Activated CD8-positive, alpha-beta T cell treated with anti-CD3 and anti-CD28 coated beads, Interleukin-2, amount 10 ng/mL, durations not matched to agents 7 days and 5 days (primary cell): ENCODE results near the gene TGFB1I1. TPM values are rescaled to one million over a fixed set of nuclear protein-coding genes. Genes with fewer than 3 reads are reported as not detected.
A peak's percentile ranks its signal among the peaks of the same experiment; 100 is the strongest.

Source experiments
- ATAC-seq: fragments of 150-1000 bp; cut with Tn5 transposase; one replicate; pipeline ENCODE4 v1.10.0; 2021; ENCODE audit warnings: moderate library complexity
- CTCF ChIA-PET: fragments of 350-600 bp; sonication (Branson Sonifier 250); formaldehyde crosslinking; loops from one replicate; lab custom pipeline; 2021; ENCODE audit warnings: antibody characterized with exemption; lab: Charles Lee
- POLR2A ChIA-PET: fragments of 350-600 bp; sonication (Branson Sonifier 250); formaldehyde crosslinking; loops from one replicate; lab custom pipeline; 2021; ENCODE audit warnings: antibody characterized with exemption; lab: Charles Lee
- DNase-seq: peaks from one replicate; pipeline ENCODE4 v3.0.0-alpha.2; 2020
- H3K27ac Mint-ChIP-seq: one replicate; pipeline ENCODE4 v1.8.0; 2021; ENCODE audit warnings: mild to moderate bottlenecking, mixed read lengths
- H3K27me3 Mint-ChIP-seq: one replicate; pipeline ENCODE4 v1.8.0; 2021; ENCODE audit warnings: low read depth, mixed read lengths
- H3K36me3 Mint-ChIP-seq: one replicate; pipeline ENCODE4 v1.8.0; 2021; ENCODE audit warnings: low read depth, mixed read lengths
- H3K4me1 Mint-ChIP-seq: one replicate; pipeline ENCODE4 v1.8.0; 2021; ENCODE audit warnings: low read depth, mixed read lengths
- H3K4me3 Mint-ChIP-seq: one replicate; pipeline ENCODE4 v1.8.0; 2021; ENCODE audit warnings: mild to moderate bottlenecking, mixed read lengths
- H3K9me3 Mint-ChIP-seq: one replicate; pipeline ENCODE4 v1.8.0; 2022; ENCODE audit warnings: mixed read lengths; ENCODE audit not compliant: insufficient read depth
- total RNA-seq, 2 experiments: library from RNA; stranded (reverse); gene quantifications; one replicate each; pipeline ENCODE4 v1.2.3, GENCODE V29; 2021

The TGFB1I1 gene
- total RNA-seq, 2 experiments from 2014 or later, result 0.83 to 0.92 TPM

GRCh38 chr16:31452631-31453106 is 19.3 kb upstream of the TGFB1I1 start:
- DNase-seq (no peak), ATAC-seq (no peak)
- H3K4me3 Mint-ChIP-seq, result no peak overlapping the region
- H3K36me3 Mint-ChIP-seq, result peaks cover 22% of the 10 kb centered on the region
- no peaks in the 10 kb centered on the region for H3K9me3 Mint-ChIP-seq
- POLR2A ChIA-PET, result no interaction called here
- H3K27ac Mint-ChIP-seq, result no peak overlapping the region
- no peaks in the 10 kb centered on the region for H3K27me3 Mint-ChIP-seq
- CTCF ChIA-PET, result interaction anchor here (1.4 to 2.8 kb wide), 4 partner anchors 8 to 417 kb away, joined by 3 to 12 read pairs (median 9); partner anchors contain the start of gene ZNF843
- peaks cover 49% of the 10 kb centered on the region for H3K4me1 Mint-ChIP-seq

GRCh38 chr16:31453255-31454204 is 18.4 kb upstream of the TGFB1I1 start:
- ChIA-PET POLR2A (interaction anchor here (0.6 kb wide), 1 partner anchor 9 kb away, joined by 4 read pairs; no protein-coding TSS in a partner anchor), CTCF (interaction anchor here (1.4 to 2.8 kb wide), 3 partner anchors 71 to 416 kb away, joined by 3 to 12 read pairs (median 3); no protein-coding TSS in a partner anchor)
- no peak for ATAC-seq
- H3K36me3 Mint-ChIP-seq, result peaks cover 28% of the 10 kb centered on the region
- H3K9me3 Mint-ChIP-seq, result no peaks in the 10 kb centered on the region
- H3K27me3 Mint-ChIP-seq, result no peaks in the 10 kb centered on the region
- H3K27ac Mint-ChIP-seq, result no peak overlapping the region
- H3K4me1 Mint-ChIP-seq, result peaks cover 56% of the 10 kb centered on the region
- H3K4me3 Mint-ChIP-seq, result no peak overlapping the region
- DNase-seq, result no peak

DNA sequence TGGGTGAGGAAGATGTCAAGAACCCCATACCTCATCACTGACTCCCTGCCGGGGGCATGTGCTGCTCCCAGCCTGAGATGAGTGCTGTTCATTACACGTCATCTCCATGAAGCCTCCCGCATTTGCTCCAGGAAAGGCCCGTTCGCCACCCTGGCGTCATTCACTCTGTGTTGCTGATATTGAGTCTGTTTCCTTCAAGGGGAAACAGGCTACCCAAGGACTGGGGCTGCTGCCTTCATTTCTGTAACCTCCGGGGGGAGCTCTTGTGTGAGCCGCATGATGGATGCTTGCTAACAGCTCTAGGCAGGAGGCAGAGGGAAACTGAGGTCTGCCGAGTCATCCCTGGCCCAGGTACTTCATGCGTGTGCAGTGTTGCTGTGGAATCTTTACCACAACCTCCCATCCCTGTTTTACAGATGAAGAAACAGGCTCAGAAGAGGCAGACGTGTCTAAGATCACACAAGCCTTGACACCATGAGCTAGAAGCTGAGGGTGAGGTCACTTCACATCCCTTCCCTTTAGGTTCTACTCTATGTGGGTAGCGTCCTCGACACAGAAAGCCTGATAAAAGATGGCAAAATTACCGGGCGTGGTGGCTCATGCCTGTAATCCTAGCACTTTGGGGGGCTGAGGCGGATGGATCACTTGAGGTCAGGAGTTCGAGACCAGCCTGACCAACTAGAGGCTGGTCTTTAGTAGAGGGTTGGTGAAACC is 16.2 kb upstream of the TGFB1I1 start:
- Mint-ChIP-seq H3K4me3 (peak overlapping the region; percentile 36), H3K36me3 (peaks cover 31% of the 10 kb centered on the region), H3K27me3 (no peaks in the 10 kb centered on the region), H3K4me1 (peaks cover 61% of the 10 kb centered on the region), H3K27ac (peak overlapping the region; percentile 66), H3K9me3 (no peaks in the 10 kb centered on the region)
- ATAC-seq (no peak), DNase-seq (peak; percentile 55)
- ChIA-PET POLR2A (interaction anchor here (0.7 to 1.3 kb wide), 3 partner anchors 257 to 422 kb away, joined by 3 to 4 read pairs (median 3); partner anchors contain the start of gene ZNF267), CTCF (interaction anchor here (0.6 to 7.1 kb wide), 14 partner anchors 11 to 470 kb away, joined by 3 to 76 read pairs (median 5); partner anchors contain the start of gene ZNF843)

- peaks cover 57% of the 10 kb centered on the region for H3K4me1 Mint-ChIP-seq
- ChIA-PET CTCF (interaction anchor here (0.7 to 7.1 kb wide), 8 partner anchors 14 to 471 kb away, joined by 3 to 76 read pairs (median 6); partner anchors contain the start of genes ZNF267 and ZNF843), POLR2A (interaction anchor here (1.2 to 2.9 kb wide), 3 partner anchors 18 to 272 kb away, joined by 3 to 13 read pairs (median 4); partner anchors contain the start of gene RUSF1)
- peak overlapping the region; percentile 91 for H3K4me3 Mint-ChIP-seq
- H3K27ac Mint-ChIP-seq, result peak overlapping the region; percentile 20
- H3K27me3 Mint-ChIP-seq, result no peaks in the 10 kb centered on the region
- peaks cover 34% of the 10 kb centered on the region for H3K36me3 Mint-ChIP-seq
- DNase-seq, result no peak
- ATAC-seq, result no peak
- no peaks in the 10 kb centered on the region for H3K9me3 Mint-ChIP-seq
Measured at GRCh38 chr16:31456988-31457360, 15.0 kb upstream of the TGFB1I1 start.

DNA sequence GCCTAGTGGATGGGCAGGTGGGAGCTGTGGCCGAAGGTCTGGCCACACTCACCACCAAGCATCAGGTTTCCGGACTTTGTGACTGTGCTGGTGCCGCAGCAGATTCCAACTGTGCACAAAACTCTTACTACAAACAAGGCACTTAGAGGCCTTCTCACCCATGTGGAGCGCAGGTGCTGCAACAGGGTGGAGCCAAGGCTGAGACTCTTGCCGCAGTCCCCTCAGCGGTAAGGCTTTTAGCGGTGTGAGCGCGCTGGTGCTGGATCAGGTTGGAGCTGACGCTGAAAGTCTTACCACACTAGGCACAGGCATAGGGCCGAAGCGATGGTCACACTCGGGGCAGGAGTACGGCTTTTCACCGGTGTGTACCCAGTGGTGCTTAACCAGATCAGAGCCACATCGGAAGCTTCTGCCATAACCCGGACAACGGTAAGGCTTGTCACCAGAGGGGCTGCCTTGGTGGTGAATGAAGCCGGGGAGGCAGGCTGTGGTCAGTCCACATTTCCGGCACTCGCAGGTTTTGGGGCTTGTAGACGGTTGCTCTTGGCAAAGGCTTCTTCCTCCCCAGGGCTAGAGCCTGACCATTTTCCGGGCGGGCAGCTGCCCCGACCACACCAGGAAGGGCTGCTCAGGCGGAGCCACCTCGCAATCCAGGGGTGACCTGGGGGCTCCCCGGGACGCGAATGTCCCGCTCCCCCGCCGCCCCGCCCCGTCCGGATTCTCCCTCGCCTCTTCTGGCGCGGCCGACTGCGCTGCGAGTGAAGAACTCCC is 13.7 kb upstream of the TGFB1I1 start:
- Mint-ChIP-seq H3K36me3 (peaks cover 39% of the 10 kb centered on the region), H3K4me1 (peaks cover 52% of the 10 kb centered on the region), H3K4me3 (peak overlapping the region; percentile 91), H3K27ac (peak overlapping the region; percentile 99), H3K9me3 (no peaks in the 10 kb centered on the region), H3K27me3 (no peaks in the 10 kb centered on the region)
- DNase-seq (peak; percentile 87), ATAC-seq (peak; percentile 30)
- ChIA-PET CTCF (interaction anchor here (0.8 to 7.1 kb wide), 20 partner anchors 16 to 416 kb away, joined by 3 to 76 read pairs (median 4); partner anchors contain the start of genes FUS, ITGAX, ZNF267 and ZNF843), POLR2A (interaction anchor here (0.7 to 4.5 kb wide), 22 partner anchors 14 to 417 kb away, joined by 3 to 30 read pairs (median 4); partner anchors contain the start of genes FUS, KAT8, PYCARD and RUSF1)

DNA sequence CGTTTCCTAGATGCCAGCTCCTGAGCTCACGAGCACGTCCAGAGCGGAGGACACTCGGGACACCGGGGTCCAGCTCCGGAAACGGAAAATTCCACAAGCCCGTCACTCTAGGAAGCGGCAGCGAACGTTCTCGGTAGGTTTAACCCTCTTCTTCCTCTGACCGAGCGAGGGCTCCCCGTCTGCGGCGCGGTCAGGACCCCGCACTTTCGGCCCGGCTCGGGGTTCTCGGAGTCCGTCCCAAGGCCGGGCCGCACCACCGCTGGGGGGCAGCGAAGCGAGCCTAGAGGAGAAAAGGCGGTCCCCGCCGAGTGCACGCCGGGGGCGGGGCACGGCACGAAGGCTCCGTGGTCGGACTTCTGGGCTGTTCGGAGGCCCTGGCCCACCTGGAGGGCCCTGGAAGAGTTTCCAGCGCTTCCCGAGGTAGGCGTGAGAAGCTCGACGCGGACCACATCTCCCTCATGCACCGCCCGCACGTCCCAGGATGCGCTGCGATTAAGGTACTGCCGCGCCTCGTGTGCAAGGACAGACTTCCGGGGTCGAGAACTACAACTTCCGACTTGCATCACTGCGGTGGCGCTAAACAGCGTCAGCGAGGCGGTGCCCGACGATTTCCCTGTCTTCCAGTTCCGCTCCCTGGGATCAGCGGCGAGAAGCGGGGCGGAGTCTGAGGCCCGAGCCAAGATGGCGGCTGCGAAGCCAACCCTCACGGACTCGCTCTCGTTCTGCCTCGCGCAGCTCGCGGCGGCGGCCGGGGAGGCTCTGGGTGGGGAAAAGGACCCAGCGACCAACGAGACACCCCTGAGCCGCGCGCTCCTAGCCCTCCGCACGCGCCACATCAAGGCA is 12.9 kb upstream of the TGFB1I1 start, which contains the start of gene ARMC5:
Gene ARMC5, plus strand, starts transcription at position 658 of the 843 bp plus-strand sequence. Its CDS starts 24 bp downstream, at position 682.
- ATAC-seq, result peak; percentile 74
- Mint-ChIP-seq H3K4me3 (peak within 1 kb of the TSS; percentile 91), H3K27ac (peak within 1 kb of the TSS; percentile 99), H3K36me3 (peaks cover 46% of the 10 kb centered on the region), H3K4me1 (peaks cover 48% of the 10 kb centered on the region), H3K27me3 (no peaks in the 10 kb centered on the region), H3K9me3 (no peaks in the 10 kb centered on the region)
- ChIA-PET CTCF (interaction anchor here (1.0 to 7.1 kb wide), 22 partner anchors 16 to 462 kb away, joined by 3 to 76 read pairs (median 4); partner anchors contain the start of genes FUS, ITGAX, KAT8 and ZNF267), POLR2A (interaction anchor here (0.5 to 4.5 kb wide), 27 partner anchors 9 to 583 kb away, joined by 3 to 30 read pairs (median 4); partner anchors contain the start of genes FUS, KAT8, RUSF1 and ZNF267)
- peak; percentile 98 for DNase-seq

DNA sequence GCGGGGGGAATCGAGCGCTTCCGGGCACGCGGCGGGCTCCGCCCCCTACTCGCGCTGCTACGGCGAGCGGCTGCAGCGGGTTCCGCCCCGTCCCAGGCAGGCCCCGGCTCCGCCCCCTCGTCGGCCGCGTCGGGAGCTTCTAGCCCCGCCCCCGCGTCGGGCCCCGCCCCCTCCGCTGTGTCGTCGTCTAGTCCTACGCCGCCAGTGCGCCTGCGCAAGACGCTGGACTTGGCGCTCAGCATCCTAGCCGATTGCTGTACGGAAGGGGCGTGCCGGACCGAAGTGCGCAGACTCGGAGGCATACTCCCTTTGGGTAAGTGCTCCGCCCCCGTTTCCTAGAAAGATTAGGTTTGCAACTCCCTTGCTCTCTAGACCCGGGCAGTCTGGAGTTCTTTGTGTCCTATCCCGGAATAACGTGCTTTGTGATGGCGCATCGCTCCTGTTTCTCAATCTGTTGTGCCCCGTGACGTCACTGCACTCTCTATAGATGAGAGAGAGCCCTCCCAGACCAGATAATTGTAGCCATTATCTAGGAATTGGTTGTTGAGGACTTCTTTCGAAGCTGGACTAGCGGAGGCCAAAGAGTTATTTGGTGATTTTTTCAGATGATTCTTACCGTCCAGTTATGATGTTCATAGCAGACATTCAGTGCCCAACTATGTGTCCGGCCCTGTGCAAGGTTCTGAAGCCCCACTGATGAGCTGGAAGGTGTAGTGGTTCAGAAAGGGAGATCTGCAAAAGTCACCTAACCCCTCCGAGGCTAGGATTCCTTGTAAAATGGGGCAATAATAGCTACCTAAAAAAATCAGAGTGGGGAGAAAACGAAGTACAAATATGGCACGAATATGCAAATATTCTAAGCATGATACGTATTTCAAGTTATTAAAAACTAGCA is 12.0 kb upstream of the TGFB1I1 start:
- DNase-seq (peak; percentile 100), ATAC-seq (peak; percentile 80)
- no peaks in the 10 kb centered on the region for H3K27me3 Mint-ChIP-seq
- POLR2A ChIA-PET, result interaction anchor here (0.7 to 4.5 kb wide), 24 partner anchors 8 to 584 kb away, joined by 3 to 30 read pairs (median 4); partner anchors contain the start of genes FUS, KAT8, RUSF1 and ZNF267
- peak overlapping the region; percentile 91 for H3K4me3 Mint-ChIP-seq
- H3K9me3 Mint-ChIP-seq, result no peaks in the 10 kb centered on the region
- H3K36me3 Mint-ChIP-seq, result peaks cover 47% of the 10 kb centered on the region
- CTCF ChIA-PET, result interaction anchor here (0.7 to 7.1 kb wide), 45 partner anchors 8 to 463 kb away, joined by 3 to 76 read pairs (median 4); partner anchors contain the start of genes FUS, KAT8, RUSF1 and TGFB1I1
- peaks cover 47% of the 10 kb centered on the region for H3K4me1 Mint-ChIP-seq
- H3K27ac Mint-ChIP-seq, result peak overlapping the region; percentile 99

GRCh38 chr16:31460582-31461002 is 11.4 kb upstream of the TGFB1I1 start:
- peaks cover 40% of the 10 kb centered on the region for H3K4me1 Mint-ChIP-seq
- ATAC-seq, result no peak
- H3K27me3 Mint-ChIP-seq, result no peaks in the 10 kb centered on the region
- no peaks in the 10 kb centered on the region for H3K9me3 Mint-ChIP-seq
- H3K27ac Mint-ChIP-seq, result peak overlapping the region; percentile 95
- peak; percentile 58 for DNase-seq
- CTCF ChIA-PET, result interaction anchor here (0.7 to 7.1 kb wide), 42 partner anchors 9 to 464 kb away, joined by 3 to 76 read pairs (median 4); partner anchors contain the start of genes KAT8, RUSF1, TGFB1I1 and ZNF267
- POLR2A ChIA-PET, result interaction anchor here (1.0 to 4.5 kb wide), 11 partner anchors 10 to 413 kb away, joined by 3 to 30 read pairs (median 6); partner anchors contain the start of genes FUS, KAT8, RUSF1 and ZNF267
- H3K4me3 Mint-ChIP-seq, result peak overlapping the region; percentile 91
- H3K36me3 Mint-ChIP-seq, result peaks cover 47% of the 10 kb centered on the region
